ENCODE measurements around the gene FLNC.
A peak's percentile ranks its signal among the peaks of the same experiment; 100 is the strongest.

FLNC gene

GRCh38 chr7:128906766-128907559 lies 76.8 kb downstream of the FLNC start:
- no peaks in the 10 kb centered on the region for H3K36me3 Mint-ChIP-seq
- no peaks in the 10 kb centered on the region for H3K9me3 Mint-ChIP-seq
- H3K4me3 Mint-ChIP-seq, result no peak overlapping the region
- H3K27ac Mint-ChIP-seq, result no peak overlapping the region
- H3K27me3 Mint-ChIP-seq, result peaks cover 75% of the 10 kb centered on the region
- peak; percentile 19 for DNase-seq
- H3K4me1 Mint-ChIP-seq, result no peaks in the 10 kb centered on the region
- CTCF ChIA-PET, result interaction anchor here (0.6 to 1.1 kb wide), 2 partner anchors 44 to 184 kb away, joined by 3 to 7 read pairs; no protein-coding TSS in a partner anchor
